Coronary artery (tissue), 2 donors: ENCODE results near the gene CARMIL1.

Experiments used
- DNase-seq: peaks from one replicate; pipeline ENCODE4 v3.0.0-alpha.2; 2017; ENCODE audit warnings: low spot score
- H3K27ac ChIP-seq, 2 donors: fragments of 200-600 bp; sonication (generic); one replicate each; pipeline ENCODE4 v1.5.1; 2016 to 2019
- H3K4me3 ChIP-seq: fragments of 200-600 bp; sonication (generic); 2 replicates; pipeline ENCODE4 v1.5.1; 2016; ENCODE audit warnings: mild to moderate bottlenecking, moderate library complexity
- TF ChIP-seq, protein P1 (sequence below): fragments of 200-600 bp; sonication (generic); IDR thresholded peaks from one replicate; pipeline ENCODE4 v1.5.1; 2019; ENCODE audit warnings: antibody characterized with exemption

Gene CARMIL1

DNA sequence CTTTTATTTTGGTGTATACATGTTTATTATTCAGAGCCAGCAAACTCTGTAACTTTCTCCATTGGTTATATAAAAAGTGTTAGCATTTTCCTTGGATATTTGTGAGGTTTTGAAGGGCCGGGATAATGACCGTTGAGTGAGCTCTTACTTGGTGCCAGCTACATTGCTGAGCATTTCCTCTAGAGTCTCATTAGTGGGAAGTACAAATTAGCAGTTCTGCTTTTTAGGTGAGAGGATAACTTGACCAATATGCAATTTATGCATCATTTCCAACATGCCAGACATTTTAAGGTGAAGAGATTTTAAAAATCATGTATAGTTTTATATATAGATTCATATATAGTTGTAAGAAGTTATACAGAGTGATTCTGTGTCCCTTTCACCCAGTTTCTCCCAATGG is 84.3 kb downstream of the CARMIL1 start:
- TF ChIP-seq, protein P1, sequence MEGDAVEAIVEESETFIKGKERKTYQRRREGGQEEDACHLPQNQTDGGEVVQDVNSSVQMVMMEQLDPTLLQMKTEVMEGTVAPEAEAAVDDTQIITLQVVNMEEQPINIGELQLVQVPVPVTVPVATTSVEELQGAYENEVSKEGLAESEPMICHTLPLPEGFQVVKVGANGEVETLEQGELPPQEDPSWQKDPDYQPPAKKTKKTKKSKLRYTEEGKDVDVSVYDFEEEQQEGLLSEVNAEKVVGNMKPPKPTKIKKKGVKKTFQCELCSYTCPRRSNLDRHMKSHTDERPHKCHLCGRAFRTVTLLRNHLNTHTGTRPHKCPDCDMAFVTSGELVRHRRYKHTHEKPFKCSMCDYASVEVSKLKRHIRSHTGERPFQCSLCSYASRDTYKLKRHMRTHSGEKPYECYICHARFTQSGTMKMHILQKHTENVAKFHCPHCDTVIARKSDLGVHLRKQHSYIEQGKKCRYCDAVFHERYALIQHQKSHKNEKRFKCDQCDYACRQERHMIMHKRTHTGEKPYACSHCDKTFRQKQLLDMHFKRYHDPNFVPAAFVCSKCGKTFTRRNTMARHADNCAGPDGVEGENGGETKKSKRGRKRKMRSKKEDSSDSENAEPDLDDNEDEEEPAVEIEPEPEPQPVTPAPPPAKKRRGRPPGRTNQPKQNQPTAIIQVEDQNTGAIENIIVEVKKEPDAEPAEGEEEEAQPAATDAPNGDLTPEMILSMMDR: no peak
- Histone ChIP-seq H3K27ac (no peak overlapping the region), H3K4me3 (no peak overlapping the region)
- DNase-seq: no peak

DNA sequence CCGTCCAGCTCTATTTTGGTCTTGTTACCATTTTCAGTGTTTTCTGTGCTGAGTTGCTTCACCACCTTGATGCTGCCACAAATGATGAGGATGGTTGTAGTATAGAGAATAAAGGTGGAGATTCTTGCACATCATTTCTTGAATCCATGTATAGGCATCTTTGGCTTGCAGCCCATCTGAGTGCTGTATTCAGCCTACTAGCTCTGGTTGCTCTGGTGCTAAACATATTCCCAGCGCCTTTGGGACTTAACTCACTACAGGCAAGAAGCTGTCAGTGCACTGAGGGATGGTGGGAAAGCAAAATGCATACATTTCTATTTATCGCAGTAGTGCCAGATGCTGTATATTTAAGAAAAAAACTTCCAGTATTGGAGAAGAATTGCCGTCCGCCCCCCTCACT is 86.0 kb downstream of the CARMIL1 start:
- H3K27ac ChIP-seq: no peak overlapping the region
- no peak for DNase-seq
- TF ChIP-seq, protein P1: no peak
- no peak overlapping the region for H3K4me3 ChIP-seq

DNA sequence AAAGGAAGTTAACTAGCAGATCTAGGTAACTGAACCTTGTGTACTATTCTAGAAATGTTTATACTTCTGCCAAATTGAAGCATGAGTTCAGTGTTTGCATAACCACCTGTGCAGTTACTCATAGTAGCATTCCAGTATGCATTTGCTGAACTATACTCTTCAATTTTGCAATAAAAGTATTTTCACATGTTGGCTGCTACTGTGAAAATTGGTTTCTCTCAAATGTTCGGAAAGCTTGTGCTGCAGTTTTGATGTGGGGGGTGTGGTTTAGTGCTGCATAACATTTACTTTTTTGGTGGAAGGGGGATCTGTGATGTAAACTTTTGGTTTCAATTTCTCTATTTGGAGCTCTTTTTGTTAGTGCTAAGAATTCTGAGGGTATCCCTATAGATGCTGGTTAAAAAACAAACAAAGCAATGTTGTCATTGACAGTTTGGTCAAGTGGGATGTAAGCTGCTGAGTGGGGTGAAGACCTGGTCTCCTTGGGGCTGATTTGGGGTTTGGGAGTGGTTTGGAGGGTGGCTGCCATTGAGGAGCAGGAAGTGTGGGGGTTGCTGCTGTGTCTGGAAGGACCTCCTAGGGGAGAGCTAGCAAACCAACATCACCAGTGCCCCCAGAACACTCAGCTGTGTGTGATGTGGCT is 87.8 kb downstream of the CARMIL1 start:
- Histone ChIP-seq H3K27ac (peak overlapping the region in 1 of 2 donors; percentile 53), H3K4me3 (no peak overlapping the region)
- TF ChIP-seq, protein P1: no peak
- DNase-seq: no peak

DNA sequence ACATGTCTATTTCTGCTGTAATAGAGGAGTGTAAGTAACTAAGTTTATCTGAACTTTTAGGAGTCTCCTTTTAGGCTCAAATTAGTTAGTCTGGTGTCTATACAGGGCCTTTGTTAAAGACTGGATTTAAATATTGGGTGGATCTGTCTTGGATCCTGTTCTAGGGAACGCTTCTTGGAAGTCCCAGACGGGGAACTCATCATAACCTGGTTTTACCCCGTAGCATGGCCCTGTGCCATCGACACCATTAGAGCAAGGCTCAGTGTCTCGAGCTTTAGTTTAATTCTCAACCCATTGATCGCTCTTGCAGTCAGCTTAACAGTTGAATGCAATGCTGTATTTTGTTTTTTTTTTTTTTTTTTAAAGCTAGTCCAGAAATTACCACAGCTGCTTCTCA is 89.9 kb downstream of the CARMIL1 start:
- DNase-seq: no peak

DNA sequence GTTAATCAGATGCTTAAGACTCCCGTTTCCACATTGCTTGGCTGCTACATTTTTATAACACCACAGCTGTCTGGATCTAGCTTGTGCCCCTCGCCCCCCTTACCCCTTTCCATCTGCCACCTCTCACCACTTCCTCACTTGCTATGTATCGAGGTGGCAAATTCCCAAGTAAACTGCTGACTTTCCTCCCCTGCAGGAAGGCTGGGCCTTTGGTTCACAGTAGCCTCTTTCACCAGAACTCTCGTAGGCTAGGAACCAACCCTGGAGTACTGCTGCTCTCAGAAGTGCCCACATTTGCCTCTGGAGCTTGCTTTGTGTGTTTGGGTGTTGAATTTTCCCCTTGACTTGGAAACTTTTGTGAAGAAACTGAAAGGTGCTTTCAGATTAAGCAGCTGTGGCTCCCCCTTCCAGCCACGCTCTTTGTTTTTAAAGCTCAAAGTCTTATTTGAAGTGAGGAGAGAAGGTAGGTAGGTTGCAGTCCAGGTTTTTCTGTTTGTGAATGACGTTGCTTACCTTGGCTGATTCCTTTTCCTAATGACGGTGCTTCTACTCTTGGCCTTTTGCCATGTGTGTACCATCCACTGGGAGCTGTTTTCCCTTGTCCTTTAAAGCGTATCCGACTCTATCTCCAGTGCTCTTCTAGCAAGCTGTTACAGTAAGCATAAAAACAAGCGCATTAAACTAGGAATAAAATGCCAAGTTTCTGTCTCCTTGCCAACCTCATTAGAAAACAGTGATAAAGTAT is 90.4 kb downstream of the CARMIL1 start:
- H3K27ac ChIP-seq: peak overlapping the region in 1 of 2 donors; percentile 57
- no peak for DNase-seq
- TF ChIP-seq, protein P1: no peak
- H3K4me3 ChIP-seq: peak overlapping the region; percentile 24

More for the DNA sequence above, 89.9 kb downstream of the CARMIL1 start:
- Histone ChIP-seq H3K27ac (peak overlapping the region in 1 of 2 donors; percentile 57), H3K4me3 (no peak overlapping the region)
- TF ChIP-seq, protein P1: no peak

DNA sequence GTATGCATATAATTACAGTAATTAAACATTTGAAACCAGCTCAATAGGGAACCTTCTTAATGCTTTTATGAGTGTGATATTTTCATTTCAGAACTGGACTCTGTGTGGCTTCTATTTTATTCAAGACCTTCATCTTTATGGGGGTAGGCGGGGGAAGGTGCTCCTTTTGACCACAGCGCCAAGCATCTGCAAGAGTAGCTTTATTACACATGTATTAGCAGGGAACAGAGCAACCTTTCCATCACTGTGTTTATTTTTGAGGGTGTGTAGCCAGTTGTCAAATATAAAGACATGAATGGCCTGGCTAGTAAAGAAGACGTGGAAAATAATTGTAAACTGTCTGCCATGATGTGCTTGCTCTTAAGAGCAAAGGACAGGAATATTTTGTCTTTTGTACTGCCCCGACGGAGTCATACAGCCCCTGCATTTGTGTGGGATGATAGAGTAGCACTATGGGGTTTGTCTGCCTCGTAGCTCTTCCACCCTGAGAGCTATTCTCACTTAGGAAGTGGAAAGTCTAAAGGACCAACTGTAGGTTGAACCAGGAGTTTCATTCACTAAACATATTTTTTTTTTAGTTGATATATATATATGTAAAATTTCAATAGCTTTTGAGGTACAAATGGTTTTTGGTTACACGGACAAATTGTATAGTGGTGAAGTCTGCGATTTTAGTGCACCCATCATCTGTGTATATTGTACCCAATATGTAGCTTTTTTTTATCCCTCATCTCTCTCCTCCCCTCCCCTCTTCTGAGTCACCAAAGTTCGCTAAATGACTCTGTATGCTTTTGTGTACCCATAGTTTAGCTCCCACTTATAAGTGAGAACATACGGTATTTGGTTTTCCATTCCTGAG is 91.2 kb downstream of the CARMIL1 start:
- no peak for DNase-seq
- peak overlapping the region in 1 of 2 donors; percentile 57 for H3K27ac ChIP-seq
- H3K4me3 ChIP-seq: no peak overlapping the region
- TF ChIP-seq, protein P1: no peak
